Measurements from ENCODE around the gene SULT4A1.

Gene SULT4A1

GRCh38 chr22:43886231-43886630 lies 23.9 kb upstream of the SULT4A1 start:
- no peaks in the 10 kb centered on the region for H3K9me3 ChIP-seq (ENCODE audit: control insufficient read depth in 2 of 2, low read length in 2 of 2)
- peaks cover 30 to 43% of the 10 kb centered on the region in 2 donors for H3K27me3 ChIP-seq (ENCODE audit: control insufficient read depth in 1 of 2, insufficient read depth in 2 of 2, low read length in 2 of 2)
- H3K9ac ChIP-seq (ENCODE audit: low read length in 2 of 2): no peak overlapping the region
- H3K27ac ChIP-seq (ENCODE audit: low read length): no peak overlapping the region
- peaks cover under 1% of the 10 kb centered on the region for H3K4me1 ChIP-seq (ENCODE audit: control insufficient read depth, insufficient read depth, low read length)
- H3K4me3 ChIP-seq (ENCODE audit: low read length in 2 of 2): no peak overlapping the region
- no peaks in the 10 kb centered on the region for H3K36me3 ChIP-seq (ENCODE audit: control insufficient read depth in 2 of 2, insufficient read depth in 2 of 2, low read length in 2 of 2)

DNA sequence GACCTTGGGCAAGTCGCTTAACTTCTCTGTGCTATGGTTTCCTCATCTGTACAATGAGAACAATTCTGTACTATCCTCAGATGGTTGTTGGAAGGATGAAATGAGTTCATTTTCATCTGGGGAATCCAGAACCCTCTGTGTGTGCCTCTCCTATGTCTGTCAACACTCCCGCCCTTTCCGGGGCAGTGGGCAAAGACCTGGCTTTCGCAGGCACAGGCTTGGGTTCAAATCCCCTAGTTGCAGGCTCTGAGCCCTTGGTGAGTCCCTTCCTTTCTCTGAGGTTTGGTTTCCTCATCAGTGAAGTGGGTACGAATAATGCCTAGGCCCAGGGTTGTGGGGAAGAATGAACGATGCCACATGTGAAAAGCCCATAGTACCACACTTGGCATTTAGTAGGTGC lies 23.5 kb upstream of the SULT4A1 start:
- Histone ChIP-seq H3K36me3 (ENCODE audit: control insufficient read depth in 2 of 2, insufficient read depth in 2 of 2, low read length in 2 of 2) (no peaks in the 10 kb centered on the region), H3K4me1 (ENCODE audit: control insufficient read depth, insufficient read depth, low read length) (no peaks in the 10 kb centered on the region), H3K27ac (ENCODE audit: low read length) (no peak overlapping the region), H3K4me3 (ENCODE audit: low read length in 2 of 2) (no peak overlapping the region), H3K27me3 (ENCODE audit: control insufficient read depth in 1 of 2, insufficient read depth in 2 of 2, low read length in 2 of 2) (peaks cover 25 to 41% of the 10 kb centered on the region in 2 donors), H3K9me3 (ENCODE audit: control insufficient read depth in 2 of 2, low read length in 2 of 2) (no peaks in the 10 kb centered on the region), H3K9ac (ENCODE audit: low read length in 2 of 2) (no peak overlapping the region)

DNA sequence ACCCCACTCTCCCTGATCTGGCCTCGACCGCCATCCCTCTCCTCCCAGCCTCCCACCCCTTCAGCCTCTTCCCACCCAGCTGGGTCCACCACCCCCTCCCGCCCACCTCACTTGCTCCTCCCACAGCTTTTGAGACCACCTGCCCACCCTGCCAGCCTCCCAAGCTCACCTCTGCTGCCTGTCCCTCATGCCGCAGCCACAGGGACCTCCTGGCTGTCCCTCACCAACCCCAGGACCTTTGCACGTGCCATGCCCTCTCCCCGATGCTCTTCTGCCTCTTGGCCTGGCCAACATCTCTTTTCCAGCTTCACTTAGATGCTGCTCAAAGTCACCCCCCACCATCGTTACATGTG lies 23.0 kb upstream of the SULT4A1 start:
- no peak overlapping the region for H3K4me3 ChIP-seq (ENCODE audit: low read length in 2 of 2)
- no peaks in the 10 kb centered on the region for H3K9me3 ChIP-seq (ENCODE audit: control insufficient read depth in 2 of 2, low read length in 2 of 2)
- H3K36me3 ChIP-seq (ENCODE audit: control insufficient read depth in 2 of 2, insufficient read depth in 2 of 2, low read length in 2 of 2): no peaks in the 10 kb centered on the region
- no peak overlapping the region for H3K27ac ChIP-seq (ENCODE audit: low read length)
- peaks cover 20 to 36% of the 10 kb centered on the region in 2 donors for H3K27me3 ChIP-seq (ENCODE audit: control insufficient read depth in 1 of 2, insufficient read depth in 2 of 2, low read length in 2 of 2)
- no peaks in the 10 kb centered on the region for H3K4me1 ChIP-seq (ENCODE audit: control insufficient read depth, insufficient read depth, low read length)
- H3K9ac ChIP-seq (ENCODE audit: low read length in 2 of 2): no peak overlapping the region

DNA sequence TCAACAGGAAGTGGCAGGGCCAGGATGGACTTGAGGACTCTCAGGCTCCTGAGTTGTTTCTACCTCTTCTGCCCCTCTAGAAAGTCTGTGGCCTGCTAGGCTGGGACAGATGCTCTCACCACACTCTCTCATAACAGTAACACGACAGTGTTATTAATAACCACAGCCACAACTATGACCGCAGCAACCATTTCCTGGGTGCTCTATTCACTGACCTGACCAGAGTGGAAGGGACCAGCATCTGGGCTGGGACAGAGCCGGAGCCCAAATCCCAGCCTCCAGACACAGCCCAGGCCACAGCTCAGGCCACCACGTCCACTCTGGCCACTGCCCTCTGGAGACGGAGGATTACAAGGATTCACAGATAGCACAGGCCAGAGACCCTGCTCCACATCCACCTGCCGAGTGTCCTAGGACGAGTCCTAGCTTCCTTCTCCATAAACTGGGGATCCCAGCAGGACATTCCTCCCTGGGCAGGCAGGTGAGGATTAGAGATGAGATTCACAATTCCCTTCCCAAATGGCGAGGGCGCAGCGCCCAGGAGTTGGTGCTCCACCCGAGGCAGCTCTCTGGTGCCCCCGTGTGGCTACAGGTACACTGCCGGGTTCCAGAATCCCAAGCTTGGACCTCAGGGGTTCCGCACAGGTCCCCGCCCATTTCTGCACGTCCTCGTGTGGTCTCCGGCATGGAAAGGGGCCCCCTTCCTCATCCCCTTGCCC lies 22.4 kb upstream of the SULT4A1 start:
- H3K36me3 ChIP-seq (ENCODE audit: control insufficient read depth in 2 of 2, insufficient read depth in 2 of 2, low read length in 2 of 2): no peaks in the 10 kb centered on the region
- H3K9ac ChIP-seq (ENCODE audit: low read length in 2 of 2): no peak overlapping the region
- H3K4me3 ChIP-seq (ENCODE audit: low read length in 2 of 2): no peak overlapping the region
- no peak overlapping the region for H3K27ac ChIP-seq (ENCODE audit: low read length)
- H3K4me1 ChIP-seq (ENCODE audit: control insufficient read depth, insufficient read depth, low read length): no peaks in the 10 kb centered on the region
- H3K27me3 ChIP-seq (ENCODE audit: control insufficient read depth in 1 of 2, insufficient read depth in 2 of 2, low read length in 2 of 2): peaks cover 15 to 31% of the 10 kb centered on the region in 2 donors
- no peaks in the 10 kb centered on the region for H3K9me3 ChIP-seq (ENCODE audit: control insufficient read depth in 2 of 2, low read length in 2 of 2)

GRCh38 chr22:43883719-43884415 lies 21.6 kb upstream of the SULT4A1 start:
- no peaks in the 10 kb centered on the region for H3K4me1 ChIP-seq (ENCODE audit: control insufficient read depth, insufficient read depth, low read length)
- H3K27me3 ChIP-seq (ENCODE audit: control insufficient read depth in 1 of 2, insufficient read depth in 2 of 2, low read length in 2 of 2): peaks cover 6 to 22% of the 10 kb centered on the region in 2 donors
- H3K9ac ChIP-seq (ENCODE audit: low read length in 2 of 2): no peak overlapping the region
- no peaks in the 10 kb centered on the region for H3K9me3 ChIP-seq (ENCODE audit: control insufficient read depth in 2 of 2, low read length in 2 of 2)
- H3K4me3 ChIP-seq (ENCODE audit: low read length in 2 of 2): no peak overlapping the region
- H3K36me3 ChIP-seq (ENCODE audit: control insufficient read depth in 2 of 2, insufficient read depth in 2 of 2, low read length in 2 of 2): no peaks in the 10 kb centered on the region
- H3K27ac ChIP-seq (ENCODE audit: low read length): no peak overlapping the region

- Histone ChIP-seq H3K9ac (ENCODE audit: low read length in 2 of 2) (no peak overlapping the region), H3K4me1 (ENCODE audit: control insufficient read depth, insufficient read depth, low read length) (no peaks in the 10 kb centered on the region), H3K9me3 (ENCODE audit: control insufficient read depth in 2 of 2, low read length in 2 of 2) (no peaks in the 10 kb centered on the region), H3K36me3 (ENCODE audit: control insufficient read depth in 2 of 2, insufficient read depth in 2 of 2, low read length in 2 of 2) (no peaks in the 10 kb centered on the region), H3K27ac (ENCODE audit: low read length) (no peak overlapping the region), H3K27me3 (ENCODE audit: control insufficient read depth in 1 of 2, insufficient read depth in 2 of 2, low read length in 2 of 2) (peaks cover 5 to 23% of the 10 kb centered on the region in 2 donors), H3K4me3 (ENCODE audit: low read length in 2 of 2) (no peak overlapping the region)
Measured at GRCh38 chr22:43883012-43883661, 20.8 kb upstream of the SULT4A1 start.

GRCh38 chr22:43882122-43882767 lies 19.9 kb upstream of the SULT4A1 start:
- Histone ChIP-seq H3K9me3 (ENCODE audit: control insufficient read depth in 2 of 2, low read length in 2 of 2) (no peaks in the 10 kb centered on the region), H3K27me3 (ENCODE audit: control insufficient read depth in 1 of 2, insufficient read depth in 2 of 2, low read length in 2 of 2) (peaks cover 8 to 23% of the 10 kb centered on the region in 2 donors), H3K4me3 (ENCODE audit: low read length in 2 of 2) (no peak overlapping the region), H3K9ac (ENCODE audit: low read length in 2 of 2) (no peak overlapping the region), H3K36me3 (ENCODE audit: control insufficient read depth in 2 of 2, insufficient read depth in 2 of 2, low read length in 2 of 2) (no peaks in the 10 kb centered on the region), H3K4me1 (ENCODE audit: control insufficient read depth, insufficient read depth, low read length) (no peaks in the 10 kb centered on the region), H3K27ac (ENCODE audit: low read length) (no peak overlapping the region)

GRCh38 chr22:43881091-43882061 lies 19.1 kb upstream of the SULT4A1 start:
- no peak overlapping the region for H3K4me3 ChIP-seq (ENCODE audit: low read length in 2 of 2)
- H3K4me1 ChIP-seq (ENCODE audit: control insufficient read depth, insufficient read depth, low read length): no peaks in the 10 kb centered on the region
- H3K36me3 ChIP-seq (ENCODE audit: control insufficient read depth in 2 of 2, insufficient read depth in 2 of 2, low read length in 2 of 2): no peaks in the 10 kb centered on the region
- H3K9ac ChIP-seq (ENCODE audit: low read length in 2 of 2): no peak overlapping the region
- H3K27ac ChIP-seq (ENCODE audit: low read length): no peak overlapping the region
- H3K9me3 ChIP-seq (ENCODE audit: control insufficient read depth in 2 of 2, low read length in 2 of 2): no peaks in the 10 kb centered on the region
- H3K27me3 ChIP-seq (ENCODE audit: control insufficient read depth in 1 of 2, insufficient read depth in 2 of 2, low read length in 2 of 2): peaks cover 8 to 20% of the 10 kb centered on the region in 2 donors

DNA sequence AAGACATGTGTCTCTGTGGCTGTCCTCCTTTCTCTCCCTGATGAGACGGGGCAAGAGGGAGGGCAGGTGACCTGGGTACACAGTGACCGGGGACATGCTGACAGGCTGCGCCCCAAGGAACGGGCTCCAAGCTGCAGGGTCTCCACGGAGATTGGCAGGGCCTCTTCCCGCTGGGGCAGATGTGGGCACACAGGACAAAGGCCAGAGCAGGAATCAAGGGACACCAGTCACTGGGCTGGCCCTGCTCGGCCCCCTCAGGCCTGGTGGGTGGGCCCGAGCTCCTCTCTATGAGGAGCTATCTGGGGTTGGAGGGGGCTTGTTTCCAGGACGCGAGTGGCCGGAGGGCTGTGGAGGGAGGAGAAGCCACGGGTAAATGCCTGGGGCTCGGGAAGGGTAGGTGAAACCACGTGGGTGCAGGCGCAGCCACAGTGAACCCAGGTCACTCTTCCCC lies 18.3 kb upstream of the SULT4A1 start:
- Histone ChIP-seq H3K9ac (ENCODE audit: low read length in 2 of 2) (no peak overlapping the region), H3K36me3 (ENCODE audit: control insufficient read depth in 2 of 2, insufficient read depth in 2 of 2, low read length in 2 of 2) (no peaks in the 10 kb centered on the region), H3K9me3 (ENCODE audit: control insufficient read depth in 2 of 2, low read length in 2 of 2) (no peaks in the 10 kb centered on the region), H3K4me3 (ENCODE audit: low read length in 2 of 2) (no peak overlapping the region), H3K4me1 (ENCODE audit: control insufficient read depth, insufficient read depth, low read length) (no peaks in the 10 kb centered on the region), H3K27ac (ENCODE audit: low read length) (no peak overlapping the region), H3K27me3 (ENCODE audit: control insufficient read depth in 1 of 2, insufficient read depth in 2 of 2, low read length in 2 of 2) (peaks cover 8 to 19% of the 10 kb centered on the region in 2 donors)
